WI38 (cell line): ENCODE data around the gene TBC1D5.
"Not testable (repeated sequence)": the region's sequence is repeated elsewhere in the genome, so short reads cannot be mapped to it uniquely, and the experiment has no call there.

Source experiments
- H3K4me3 ChIP-seq: 2 replicates; pipeline ENCODE4 v1.5.1; 2011; ENCODE audit warnings: low read depth, mild to moderate bottlenecking, control low read depth, low read length
- CTCF ChIP-seq: IDR thresholded peaks from 2 replicates; pipeline ENCODE4 v1.5.1; 2012; ENCODE audit warnings: low read depth, mild to moderate bottlenecking, control low read depth, low read length

TBC1D5 gene

DNA sequence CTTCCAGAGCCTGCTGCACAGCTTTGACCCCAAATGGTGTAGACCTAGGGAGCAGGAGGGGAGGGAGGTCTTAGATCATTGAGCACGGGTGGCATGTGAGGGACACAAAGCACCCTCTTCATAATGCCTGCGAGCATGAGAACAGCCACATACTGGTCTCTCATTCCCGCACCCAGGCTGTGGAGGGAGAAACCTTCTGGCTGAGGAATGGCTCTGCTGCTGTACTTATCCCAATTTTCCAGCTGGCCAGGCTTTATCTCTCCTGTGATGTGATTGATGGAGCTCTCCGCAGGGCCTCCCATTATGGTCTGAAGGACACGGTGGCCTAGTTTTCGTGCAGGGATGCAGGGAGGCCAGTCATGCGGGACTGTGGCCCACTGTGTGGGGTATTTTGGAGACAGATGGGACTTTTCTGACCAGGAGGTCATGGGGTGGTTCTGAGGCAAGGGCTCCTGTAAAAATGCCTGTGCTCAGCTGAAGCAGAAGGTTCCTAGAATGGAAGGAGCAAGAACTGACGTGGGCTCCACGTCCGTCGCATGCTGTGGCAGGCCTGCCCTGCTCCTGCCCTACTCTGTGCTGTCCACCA, 606.2 kb downstream of the TBC1D5 start:
- no peak for TF ChIP-seq CTCF
- no peak overlapping the region for H3K4me3 ChIP-seq

- H3K4me3 ChIP-seq = no peak overlapping the region
- no peak for TF ChIP-seq CTCF
Observed at GRCh38 chr3:17135696-17136095, 606.7 kb downstream of the TBC1D5 start.

DNA sequence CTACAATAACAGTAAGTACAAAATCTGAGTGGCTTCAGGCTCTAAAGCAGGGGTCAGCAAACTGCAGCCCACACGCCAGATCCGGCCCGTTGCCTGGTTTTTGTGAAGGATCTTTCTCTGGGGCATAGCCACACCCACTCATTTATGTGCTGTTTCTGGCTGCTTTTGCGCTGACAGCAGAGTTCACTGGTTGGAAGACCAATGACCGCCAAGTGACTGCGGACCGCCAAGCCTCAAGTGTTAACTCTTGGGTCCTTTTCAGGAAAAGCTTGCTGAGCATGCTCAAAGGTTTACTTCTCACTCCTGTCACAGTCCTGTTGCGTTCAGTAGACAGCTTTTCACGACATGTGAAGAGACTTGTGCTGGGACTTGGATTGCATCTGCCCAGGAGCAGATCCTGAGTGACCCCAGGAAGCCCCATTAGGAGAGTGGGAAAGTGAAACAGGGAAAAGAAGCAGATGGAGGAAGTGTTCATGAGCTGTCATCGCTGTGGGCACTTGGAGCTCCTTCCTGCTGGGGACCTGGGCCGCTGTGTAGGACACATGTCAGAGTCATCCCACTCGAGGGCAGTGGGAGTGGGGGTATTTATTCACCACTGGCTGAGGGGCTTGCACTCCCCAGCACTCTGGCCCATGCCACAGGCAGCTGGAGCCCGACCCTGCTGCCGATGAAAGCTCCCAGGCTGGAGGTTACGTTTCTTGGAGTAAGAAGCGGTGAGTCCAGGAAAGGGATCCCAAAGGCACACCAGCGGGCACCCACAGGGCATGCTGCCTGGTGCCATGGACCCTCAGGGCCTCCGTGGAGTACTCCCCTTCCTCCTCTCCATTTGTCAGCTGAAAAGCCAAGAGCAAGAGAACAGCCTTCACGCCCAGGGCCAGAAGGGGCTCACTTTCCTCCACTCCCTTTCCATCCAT, 608.5 kb downstream of the TBC1D5 start:
- TF ChIP-seq CTCF = no peak
- H3K4me3 ChIP-seq = no peak overlapping the region

DNA sequence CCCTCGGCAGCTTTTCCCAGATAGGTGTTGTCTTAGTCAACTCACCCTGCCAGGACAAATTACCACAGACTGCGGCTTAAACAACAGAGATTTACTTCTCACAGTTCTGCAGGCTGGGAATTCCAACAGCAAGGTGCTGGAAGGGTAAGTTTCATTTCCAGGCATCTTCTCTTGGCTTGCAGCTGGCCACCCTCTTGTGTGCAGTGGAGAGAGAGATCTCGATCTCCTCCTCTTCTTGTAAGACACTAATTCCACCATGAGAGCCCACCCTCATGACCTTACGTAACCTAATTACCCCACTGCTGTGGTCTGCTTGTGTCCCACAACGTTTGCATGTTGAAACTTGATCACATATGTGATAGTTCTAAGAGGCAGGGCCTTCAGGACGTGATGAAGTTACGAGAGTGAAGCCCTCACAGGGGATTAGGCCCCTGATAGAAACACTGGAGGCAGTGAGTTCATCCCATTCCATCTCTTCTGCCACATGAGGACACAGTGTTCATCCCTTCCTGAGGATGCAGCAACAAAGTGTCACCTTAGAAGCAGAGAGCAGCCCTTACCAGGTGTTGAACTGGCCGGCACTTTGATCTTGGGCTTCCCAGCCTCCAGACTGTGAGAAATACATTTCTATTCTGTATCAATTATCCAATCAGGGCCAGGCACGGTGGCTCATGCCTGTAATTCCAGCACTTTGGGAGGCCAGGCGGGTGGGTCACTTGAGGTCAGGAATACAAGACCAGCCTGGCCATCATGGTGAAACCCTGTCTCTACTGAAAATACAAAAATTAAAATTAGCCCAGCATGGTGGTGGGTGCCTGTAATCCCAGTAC, 609.9 kb downstream of the TBC1D5 start:
- no peak for TF ChIP-seq CTCF
- H3K4me3 ChIP-seq = no peak overlapping the region

DNA sequence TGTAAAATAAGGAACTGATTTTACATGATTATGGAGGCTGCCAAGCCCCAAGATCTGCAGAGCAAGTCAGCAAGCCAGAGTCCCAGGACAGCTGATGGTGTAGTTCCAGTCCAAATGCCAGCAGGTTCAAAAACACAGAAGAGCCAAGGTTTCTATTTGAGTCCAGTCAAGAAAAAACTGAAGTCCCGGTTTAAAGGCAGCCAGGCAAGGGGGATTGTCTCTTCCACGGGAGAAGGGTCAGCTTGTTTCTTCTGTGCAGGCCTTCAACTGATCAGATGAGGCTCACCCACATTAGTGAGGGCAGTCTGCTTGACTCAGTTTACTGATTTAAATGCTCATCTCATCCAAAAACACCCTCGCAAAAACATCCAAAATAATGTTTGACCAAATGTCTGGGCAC, 611.5 kb downstream of the TBC1D5 start:
- no peak overlapping the region for H3K4me3 ChIP-seq
- no peak for TF ChIP-seq CTCF

DNA sequence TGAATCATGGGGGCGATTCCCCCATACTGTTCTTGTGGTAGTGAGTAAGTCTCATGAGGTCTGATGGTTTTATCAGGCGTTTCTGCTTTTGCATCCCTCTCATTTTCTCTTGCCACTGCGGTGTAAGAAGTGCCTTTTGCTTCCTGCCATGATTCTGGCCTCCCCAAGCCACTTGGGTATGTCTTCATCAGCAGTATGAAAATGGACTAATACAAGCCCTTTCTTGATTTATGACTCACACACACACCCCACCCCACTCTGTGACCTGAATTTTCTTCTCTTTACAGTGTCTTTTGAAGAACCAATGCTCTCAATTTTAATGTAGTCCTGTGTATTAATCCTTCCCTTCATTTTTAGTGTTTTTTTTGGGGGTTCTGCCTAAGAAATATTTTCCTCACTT, 612.9 kb downstream of the TBC1D5 start:
- H3K4me3 ChIP-seq = no peak overlapping the region

GRCh38 chr3:17128671-17129070, 613.8 kb downstream of the TBC1D5 start:
- H3K4me3 ChIP-seq = not testable (repeated sequence)

More for the DNA sequence above, 612.9 kb downstream of the TBC1D5 start:
- no peak for TF ChIP-seq CTCF
